ENCODE measurements around the gene DLX4. TPM values are rescaled to one million over a fixed set of nuclear protein-coding genes. Genes with fewer than 3 reads are reported as not detected.

Gene DLX4
- total RNA-seq, 1 donor from 2014 or later, result 2.4 TPM

- H3K27me3 Mint-ChIP-seq, result peaks cover 35% of the 10 kb centered on the region
- no peak for DNase-seq (ENCODE audit: low spot score, unreplicated experiment)
- no peaks in the 10 kb centered on the region for H3K36me3 Mint-ChIP-seq (ENCODE audit: insufficient read depth)
- H3K4me3 Mint-ChIP-seq (ENCODE audit: low read depth), result no peak overlapping the region
- H3K9me3 Mint-ChIP-seq (ENCODE audit: low read depth), result peaks cover 13% of the 10 kb centered on the region
- H3K27ac Mint-ChIP-seq, result no peak overlapping the region
- H3K4me1 Mint-ChIP-seq (ENCODE audit: low read depth), result no peaks in the 10 kb centered on the region
- no peak for TF ChIP-seq CTCF (IDR thresholded peaks at IDR 0.05; ENCODE audit: unreplicated experiment)
Measured at GRCh38 chr17:50009282-50009681, 40.3 kb downstream of the DLX4 start.

GRCh38 chr17:50013079-50013478 lies 44.1 kb downstream of the DLX4 start:
- Mint-ChIP-seq H3K27me3 (peaks cover 31% of the 10 kb centered on the region), H3K36me3 (ENCODE audit: insufficient read depth) (no peaks in the 10 kb centered on the region), H3K9me3 (ENCODE audit: low read depth) (peaks cover 21% of the 10 kb centered on the region), H3K27ac (no peak overlapping the region), H3K4me3 (ENCODE audit: low read depth) (no peak overlapping the region), H3K4me1 (ENCODE audit: low read depth) (no peaks in the 10 kb centered on the region)
- no peak for DNase-seq (ENCODE audit: low spot score, unreplicated experiment)
- no peak for TF ChIP-seq CTCF (IDR thresholded peaks at IDR 0.05; ENCODE audit: unreplicated experiment)

DNA sequence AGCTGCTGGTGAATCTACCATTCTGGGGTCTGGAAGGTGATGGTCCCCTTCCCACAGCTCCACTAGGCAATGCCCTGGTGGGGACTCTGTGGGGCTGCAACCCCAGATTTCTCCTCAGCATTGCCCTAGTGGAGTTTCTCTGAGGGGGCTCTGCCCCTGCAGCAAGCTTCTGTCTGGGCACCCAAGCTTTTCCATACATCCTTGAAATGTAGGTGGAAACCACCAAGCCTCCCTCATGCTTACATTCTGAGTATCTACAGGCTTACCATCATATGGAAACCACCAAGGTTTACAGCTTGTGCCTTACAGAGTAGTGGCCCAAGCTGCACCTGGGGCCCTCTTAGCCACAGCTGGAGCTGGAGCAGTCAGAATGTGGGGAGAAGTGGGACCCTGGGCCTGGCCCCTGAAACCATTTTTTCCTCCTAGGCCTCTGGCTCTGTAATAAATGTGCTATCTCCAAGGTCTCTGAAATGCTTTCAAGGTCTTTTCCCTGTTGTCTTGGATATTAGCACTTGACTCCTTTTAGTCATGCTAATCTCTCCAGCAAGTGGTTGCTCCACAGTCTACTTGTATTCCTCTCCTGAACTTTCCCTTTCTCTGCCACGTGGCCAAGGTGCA lies 45.6 kb downstream of the DLX4 start:
- Mint-ChIP-seq H3K9me3 (ENCODE audit: low read depth) (peaks cover 12% of the 10 kb centered on the region), H3K36me3 (ENCODE audit: insufficient read depth) (no peaks in the 10 kb centered on the region), H3K27ac (no peak overlapping the region), H3K4me1 (ENCODE audit: low read depth) (no peaks in the 10 kb centered on the region), H3K27me3 (peaks cover 19% of the 10 kb centered on the region), H3K4me3 (ENCODE audit: low read depth) (no peak overlapping the region)
- no peak for TF ChIP-seq CTCF (IDR thresholded peaks at IDR 0.05; ENCODE audit: unreplicated experiment)
- DNase-seq (ENCODE audit: low spot score, unreplicated experiment), result no peak

DNA sequence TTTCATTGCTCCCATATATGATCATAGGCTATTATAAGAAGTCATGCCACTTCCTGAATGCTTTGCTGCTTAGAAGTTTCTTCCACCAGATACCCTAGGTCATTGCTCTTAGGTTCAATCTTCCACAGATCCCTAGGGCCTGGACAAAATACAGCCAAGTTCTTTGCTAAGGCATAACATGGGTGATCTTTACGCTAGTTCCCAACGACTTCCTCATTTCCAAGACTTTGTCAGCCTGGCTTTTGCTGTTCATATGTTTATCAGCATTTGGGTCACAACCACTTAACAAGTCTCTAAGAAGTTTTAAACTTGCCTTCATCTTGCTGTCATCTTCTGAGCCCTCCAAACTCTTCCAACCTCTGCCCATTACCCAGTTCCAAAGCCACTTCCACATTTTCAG lies 46.2 kb downstream of the DLX4 start:
- TF ChIP-seq CTCF (IDR thresholded peaks at IDR 0.05; ENCODE audit: unreplicated experiment), result no peak
- no peak overlapping the region for H3K4me3 Mint-ChIP-seq (ENCODE audit: low read depth)
- H3K9me3 Mint-ChIP-seq (ENCODE audit: low read depth), result peaks cover 12% of the 10 kb centered on the region
- no peaks in the 10 kb centered on the region for H3K36me3 Mint-ChIP-seq (ENCODE audit: insufficient read depth)
- no peaks in the 10 kb centered on the region for H3K4me1 Mint-ChIP-seq (ENCODE audit: low read depth)
- no peak overlapping the region for H3K27ac Mint-ChIP-seq
- peaks cover 19% of the 10 kb centered on the region for H3K27me3 Mint-ChIP-seq
- no peak for DNase-seq (ENCODE audit: low spot score, unreplicated experiment)

- H3K9me3 Mint-ChIP-seq (ENCODE audit: low read depth), result peaks cover 7% of the 10 kb centered on the region
- TF ChIP-seq CTCF (IDR thresholded peaks at IDR 0.05; ENCODE audit: unreplicated experiment), result no peak
- no peaks in the 10 kb centered on the region for H3K4me1 Mint-ChIP-seq (ENCODE audit: low read depth)
- H3K4me3 Mint-ChIP-seq (ENCODE audit: low read depth), result no peak overlapping the region
- H3K27me3 Mint-ChIP-seq, result peaks cover 14% of the 10 kb centered on the region
- no peaks in the 10 kb centered on the region for H3K36me3 Mint-ChIP-seq (ENCODE audit: insufficient read depth)
- no peak overlapping the region for H3K27ac Mint-ChIP-seq
- no peak for DNase-seq (ENCODE audit: low spot score, unreplicated experiment)
Measured at GRCh38 chr17:50018909-50019308, 49.9 kb downstream of the DLX4 start.

All from progenitor cell of endocrine pancreas (in vitro differentiated cells).